ENCODE data around the gene CADM2.
"Not testable (repeated sequence)": the region's sequence is repeated elsewhere in the genome, so short reads cannot be mapped to it uniquely, and the experiment has no call there.

Gene CADM2

DNA sequence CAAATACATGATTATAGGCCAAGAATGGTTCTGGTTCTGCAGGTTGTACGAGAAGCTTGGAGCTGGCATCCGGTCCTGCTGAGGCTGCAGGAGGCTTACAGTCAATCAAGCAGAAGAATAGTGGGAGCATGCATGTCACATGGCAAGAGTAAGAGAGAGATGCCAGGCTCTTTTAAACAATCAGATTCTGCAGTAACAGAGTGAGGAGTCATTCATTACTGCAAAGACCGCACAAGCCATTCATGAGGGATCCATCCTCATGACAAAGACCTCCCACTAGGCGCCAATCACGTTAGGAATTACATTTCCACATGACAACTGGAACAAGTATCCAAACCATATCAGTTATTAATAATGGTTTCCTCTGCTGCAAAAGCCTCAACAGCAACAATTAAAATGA, 536.8 kb downstream of the CADM2 start:
- DNase-seq, result no peak

DNA sequence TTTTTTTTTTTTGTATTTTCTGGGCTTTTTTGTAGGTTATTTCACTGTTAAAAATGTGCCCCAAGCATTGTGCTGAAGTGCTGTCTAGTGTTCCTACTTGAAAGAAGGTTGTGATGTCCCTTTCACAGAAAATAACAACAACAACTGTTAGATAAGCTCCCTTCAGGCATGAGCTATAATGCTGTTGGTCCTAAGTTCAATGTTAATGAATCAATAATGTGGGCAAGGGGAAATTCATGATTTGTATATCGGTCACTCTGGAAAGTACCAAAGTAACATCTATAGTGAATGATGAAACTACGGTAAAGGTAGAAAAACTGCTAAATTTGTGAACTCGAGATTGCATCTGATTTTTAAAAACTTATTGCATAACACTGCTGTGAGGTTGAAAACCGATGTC, 539.4 kb downstream of the CADM2 start:
- DNase-seq, result no peak

DNA sequence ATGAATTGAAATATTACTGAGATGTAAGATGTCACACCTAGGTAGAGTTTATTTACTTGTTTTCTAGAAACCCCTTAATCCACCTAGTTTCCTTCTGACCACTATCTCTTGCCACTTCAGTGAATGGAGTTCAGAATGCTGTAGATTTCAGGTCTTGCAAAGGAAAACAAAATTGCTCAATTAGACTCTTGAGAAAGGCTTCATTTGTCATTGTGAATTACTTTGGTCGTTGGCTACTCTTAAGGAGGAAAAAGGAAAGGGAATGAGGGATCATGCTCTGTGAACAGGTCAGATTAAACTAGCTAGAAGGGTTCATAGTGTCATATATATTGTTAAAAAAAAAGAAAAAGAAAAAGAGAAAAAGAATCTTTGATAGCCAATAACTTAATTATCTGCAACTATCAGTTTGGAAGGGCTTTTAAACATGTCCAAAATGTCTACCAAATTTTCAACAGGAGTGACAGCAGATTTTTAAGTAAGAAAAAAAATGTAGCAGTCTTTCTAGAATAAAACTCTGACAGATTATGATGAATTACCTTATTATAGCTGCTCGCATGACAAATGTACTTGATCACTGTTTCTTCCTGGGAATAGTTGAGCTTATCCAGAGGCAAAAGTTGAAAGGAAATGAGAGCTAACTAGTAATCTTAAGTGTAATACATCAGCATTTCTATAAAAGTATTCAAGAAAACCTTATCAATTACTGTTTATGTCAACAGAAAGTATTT, 543.5 kb downstream of the CADM2 start:
- DNase-seq, result no peak

DNA sequence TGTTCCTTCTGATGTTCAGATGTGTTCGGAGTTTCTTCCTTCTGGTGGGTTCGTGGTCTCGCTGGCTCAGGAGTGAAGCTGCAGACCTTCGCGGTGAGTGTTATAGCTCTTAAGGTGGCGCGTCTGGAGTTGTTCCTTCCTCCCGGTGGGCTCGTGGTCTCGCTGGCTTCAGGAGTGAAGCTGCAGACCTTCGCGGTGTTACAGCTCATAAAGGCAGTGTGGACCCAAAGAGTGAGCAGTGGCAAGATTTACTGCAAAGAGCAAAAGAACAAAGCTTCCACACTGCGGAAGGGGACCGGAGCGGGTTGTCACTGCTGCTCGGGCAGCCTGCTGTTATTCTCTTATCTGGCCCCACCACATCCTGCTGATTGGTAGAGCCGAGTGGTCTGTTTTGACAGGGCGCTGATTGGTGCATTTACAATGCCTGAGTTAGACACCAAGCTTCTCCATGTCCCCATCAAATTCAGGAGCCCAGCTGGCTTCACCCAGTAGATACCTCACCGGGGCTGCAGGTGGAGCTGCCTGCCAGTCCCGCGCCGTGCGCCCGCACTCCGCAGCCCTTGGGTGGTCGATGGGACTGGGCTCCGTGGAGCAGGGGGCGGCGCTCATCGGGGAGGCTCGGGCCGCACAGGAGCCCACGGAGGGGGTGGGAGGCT, 545.5 kb downstream of the CADM2 start:
- DNase-seq, result not testable (repeated sequence)

DNA sequence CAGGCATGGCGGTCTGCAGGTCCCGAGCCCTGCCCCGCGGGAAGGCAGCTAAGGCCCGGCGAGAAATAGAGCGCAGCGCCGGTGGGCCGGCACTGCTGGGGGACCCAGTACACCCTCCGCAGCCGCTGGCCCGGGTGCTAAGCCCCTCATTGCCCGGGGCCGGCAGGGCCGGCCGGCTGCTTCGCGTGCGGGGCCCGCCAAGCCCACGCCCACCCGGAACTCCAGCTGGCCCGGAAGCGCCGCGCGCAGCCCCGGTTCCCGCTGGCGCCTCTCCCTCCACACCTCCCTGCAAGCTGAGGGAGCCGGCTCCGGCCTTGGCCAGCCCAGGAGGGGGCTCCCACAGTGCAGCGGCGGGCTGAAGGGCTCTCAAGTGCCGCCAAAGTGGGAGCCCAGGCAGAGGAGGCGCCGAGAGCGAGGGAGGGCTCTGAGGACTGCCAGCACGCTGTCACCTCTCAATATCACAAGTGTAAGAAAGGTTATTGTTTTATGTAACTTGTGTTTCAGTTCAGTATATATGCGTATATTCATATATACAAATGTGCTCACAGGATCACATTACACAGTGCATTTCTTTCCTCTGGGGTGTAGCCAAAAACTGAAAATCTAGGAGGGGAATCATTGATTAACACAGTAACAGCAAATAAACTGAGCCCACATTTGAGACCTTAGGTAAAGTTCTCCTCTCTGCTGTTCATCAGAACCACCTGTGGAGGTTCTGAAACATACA, 546.2 kb downstream of the CADM2 start:
- not testable (repeated sequence) for DNase-seq

DNA sequence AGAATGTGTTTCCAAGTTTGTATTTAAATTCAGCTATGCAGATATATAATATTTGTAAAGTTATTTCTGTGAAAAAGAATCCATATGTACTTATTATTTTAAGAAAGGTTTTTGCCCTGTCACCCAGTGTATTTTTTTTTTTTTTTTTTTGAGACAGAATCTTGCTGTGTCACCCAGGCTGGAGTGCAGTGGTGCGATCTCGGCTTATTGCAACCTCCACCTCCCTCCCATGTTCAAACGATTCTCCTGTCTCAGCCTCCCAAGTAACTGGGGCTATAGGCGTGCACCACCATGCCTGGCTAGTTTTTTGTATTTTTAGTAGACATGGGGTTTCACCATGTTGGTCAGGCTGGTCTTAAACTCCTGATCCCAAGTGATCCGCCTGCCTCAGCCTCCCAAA, 548.3 kb downstream of the CADM2 start:
- not testable (repeated sequence) for DNase-seq

DNA sequence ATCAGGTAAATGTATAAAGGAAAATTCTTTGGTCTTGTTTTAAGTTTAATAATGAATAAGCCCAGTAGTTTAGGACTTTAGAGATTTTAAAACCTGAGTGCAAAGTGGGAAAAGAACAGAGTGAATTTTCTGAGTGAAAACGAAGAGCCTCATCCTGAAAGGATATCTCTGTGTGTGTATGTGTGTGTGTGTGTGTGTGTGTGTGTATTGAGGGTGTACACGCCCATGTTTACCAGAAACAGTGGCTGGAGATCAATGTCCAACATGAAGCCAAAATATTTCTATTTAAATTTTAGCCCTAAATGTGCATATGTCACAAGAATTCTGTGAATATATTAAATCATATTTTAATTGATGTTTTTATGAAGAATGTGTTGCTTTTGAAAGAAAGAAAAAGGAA, 549.9 kb downstream of the CADM2 start:
- DNase-seq, result no peak

DNA sequence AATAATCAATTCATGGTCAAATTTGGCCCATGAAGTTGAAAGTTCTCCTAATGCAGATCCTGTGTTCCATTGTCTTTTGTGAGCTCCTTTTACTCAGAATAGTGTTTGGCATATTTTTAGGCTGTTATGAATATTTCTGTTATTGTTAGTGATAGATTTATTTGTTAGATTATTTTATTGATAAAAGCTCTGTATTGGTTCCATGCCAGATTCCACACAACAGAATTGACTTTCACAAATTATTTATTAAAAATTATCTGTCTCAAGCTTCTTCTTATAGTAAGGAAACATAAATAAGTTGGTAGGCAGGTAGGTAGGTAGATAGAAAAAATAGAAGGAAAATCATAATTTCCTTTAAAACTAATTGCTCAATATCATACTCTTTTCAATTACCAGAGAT, 557.4 kb downstream of the CADM2 start:
- DNase-seq, result no peak

DNA sequence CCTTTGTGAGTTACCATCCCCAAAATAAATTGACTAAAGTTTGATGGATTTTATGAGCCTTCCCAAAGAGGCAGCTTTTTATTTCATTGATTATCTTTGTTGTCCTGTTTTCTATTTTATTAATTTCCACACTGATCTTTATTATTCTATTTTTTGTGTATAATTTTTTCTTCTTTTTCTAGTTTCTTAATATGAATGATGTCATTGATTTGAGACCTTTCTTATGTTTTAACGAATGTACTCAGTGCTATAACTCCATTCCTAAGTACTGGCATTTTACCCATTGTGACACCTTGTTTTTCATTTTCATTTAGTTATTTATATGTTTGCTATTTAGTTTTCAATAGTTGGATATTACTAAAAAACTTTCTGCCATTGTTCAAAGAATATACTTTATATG, 565.3 kb downstream of the CADM2 start:
- no peak for DNase-seq

DNA sequence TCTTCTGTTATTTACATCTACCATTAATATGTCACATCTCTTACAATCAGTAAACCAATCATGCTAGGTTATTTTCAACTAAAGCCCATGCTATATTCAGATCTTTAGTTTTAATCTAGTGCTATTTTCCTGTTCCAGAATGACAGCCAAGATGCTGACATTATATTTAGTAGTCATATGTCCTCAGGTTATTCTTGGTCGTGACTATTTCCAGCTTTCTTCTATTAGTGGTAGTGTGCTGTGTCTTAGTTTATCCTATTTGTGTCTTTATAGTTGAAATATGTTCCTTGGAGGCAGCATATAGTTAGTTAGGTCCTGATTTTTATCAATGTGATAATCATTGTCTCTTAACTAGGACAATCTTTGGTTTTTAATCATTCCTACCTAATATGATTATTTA, 566.5 kb downstream of the CADM2 start:
- DNase-seq, result no peak

DNA sequence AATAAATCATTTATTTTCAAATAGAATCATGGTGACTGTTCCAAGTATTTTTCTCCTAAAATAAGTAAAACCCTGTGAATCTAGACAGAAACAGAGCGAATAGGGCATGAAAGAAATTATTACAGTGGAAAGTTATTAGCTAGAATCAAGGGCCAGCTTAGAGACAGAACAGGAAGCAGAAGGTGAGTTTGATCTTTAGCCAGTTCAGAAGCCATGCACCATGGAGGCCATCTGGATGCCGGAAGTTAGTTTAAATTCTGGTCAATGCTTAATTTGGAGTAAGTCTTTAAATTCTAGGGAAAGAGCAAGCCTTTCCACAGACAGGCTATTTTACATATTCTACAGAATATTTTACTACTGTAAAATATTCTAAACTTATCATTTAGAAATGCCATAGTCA, 574.8 kb downstream of the CADM2 start:
- DNase-seq, result no peak

DNA sequence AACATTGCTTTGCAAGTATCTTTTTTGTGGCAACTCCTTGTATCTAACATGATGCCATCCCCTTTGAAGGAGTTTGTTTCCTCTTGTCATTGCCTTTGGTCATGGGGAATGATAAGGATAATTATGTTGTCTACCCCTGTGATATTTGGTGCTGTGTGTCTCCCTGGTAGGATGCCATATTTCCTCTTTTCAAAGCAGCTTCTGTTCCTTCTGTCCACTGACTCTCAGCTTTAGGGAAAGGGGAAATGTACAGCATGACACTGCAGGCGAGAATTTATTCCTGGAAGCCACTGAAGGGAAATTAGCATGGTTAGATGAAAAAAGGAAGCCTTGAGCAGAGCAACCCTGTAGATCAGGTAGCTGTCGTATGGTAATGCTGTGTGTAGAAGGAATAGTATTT, 576.7 kb downstream of the CADM2 start:
- no peak for DNase-seq

DNA sequence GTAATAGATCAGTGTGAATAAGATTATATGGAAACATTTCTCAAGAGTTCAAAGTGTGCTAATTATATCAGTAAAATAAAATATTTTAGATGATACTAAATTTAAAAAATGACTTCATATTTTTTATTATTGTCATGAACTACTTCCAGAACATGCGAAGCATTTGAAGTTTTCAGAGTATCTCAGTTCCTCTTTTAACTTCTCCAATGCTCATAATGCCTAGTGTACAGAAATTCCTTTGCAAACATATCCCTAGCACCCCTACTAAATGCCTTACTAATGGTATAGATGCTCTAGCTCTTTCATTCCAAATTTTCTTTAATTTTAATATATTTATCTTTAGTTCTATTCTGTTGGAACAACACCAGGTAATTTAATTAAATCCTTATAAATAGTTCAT, 580.4 kb downstream of the CADM2 start:
- no peak for DNase-seq

DNA sequence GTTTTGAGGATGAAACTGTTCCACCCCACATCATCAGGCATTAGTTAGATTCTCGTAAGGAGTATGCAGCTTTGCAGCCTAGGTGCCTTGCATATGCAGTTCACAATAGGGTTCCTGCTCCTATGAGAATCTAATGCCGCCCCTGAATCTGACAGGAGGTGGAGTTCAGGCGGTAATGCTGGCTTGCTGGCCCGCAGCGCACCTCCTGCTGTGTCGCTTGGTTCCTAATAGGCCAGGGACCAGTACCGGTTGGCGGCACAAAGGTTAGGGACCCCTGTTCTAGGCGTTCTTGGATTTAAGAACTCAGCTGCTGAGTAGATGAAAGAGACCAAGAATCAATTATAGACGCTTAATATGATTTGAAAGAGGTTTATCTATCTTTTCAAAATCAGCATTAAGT, 595.4 kb downstream of the CADM2 start:
- no peak for DNase-seq

DNA sequence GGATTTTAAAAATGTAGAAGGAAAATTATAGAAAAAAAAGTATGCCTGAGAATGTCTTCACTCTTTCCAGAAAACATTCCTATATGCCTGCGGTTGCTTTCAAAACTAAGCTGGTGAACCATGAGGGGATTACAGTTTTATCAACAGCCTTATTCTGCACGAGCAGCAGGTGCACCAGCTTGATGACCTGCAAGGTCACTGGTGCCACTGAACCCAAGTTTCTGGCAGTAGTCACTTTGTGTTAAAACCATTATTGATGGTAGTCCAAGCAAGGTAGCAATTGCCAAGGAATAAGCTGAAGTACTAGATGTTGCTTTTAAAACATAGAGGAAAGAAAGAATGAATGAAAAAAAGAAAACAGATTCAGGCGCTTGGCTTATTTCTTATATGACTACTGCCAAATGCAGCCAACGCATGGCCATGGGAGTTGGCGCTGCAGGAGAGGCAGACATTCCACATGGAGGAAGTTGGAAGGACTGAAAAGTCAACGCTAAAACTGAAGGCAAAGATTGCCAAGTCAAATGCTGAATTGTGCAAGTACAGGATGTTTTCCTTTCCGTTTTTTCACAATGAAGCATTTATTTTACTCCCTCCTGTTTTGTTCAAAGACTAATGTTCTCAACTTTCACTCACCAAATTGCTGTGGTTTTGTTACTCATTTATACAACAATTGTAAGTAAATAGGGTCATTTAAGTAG, 601.4 kb downstream of the CADM2 start:
- DNase-seq, result no peak

DNA sequence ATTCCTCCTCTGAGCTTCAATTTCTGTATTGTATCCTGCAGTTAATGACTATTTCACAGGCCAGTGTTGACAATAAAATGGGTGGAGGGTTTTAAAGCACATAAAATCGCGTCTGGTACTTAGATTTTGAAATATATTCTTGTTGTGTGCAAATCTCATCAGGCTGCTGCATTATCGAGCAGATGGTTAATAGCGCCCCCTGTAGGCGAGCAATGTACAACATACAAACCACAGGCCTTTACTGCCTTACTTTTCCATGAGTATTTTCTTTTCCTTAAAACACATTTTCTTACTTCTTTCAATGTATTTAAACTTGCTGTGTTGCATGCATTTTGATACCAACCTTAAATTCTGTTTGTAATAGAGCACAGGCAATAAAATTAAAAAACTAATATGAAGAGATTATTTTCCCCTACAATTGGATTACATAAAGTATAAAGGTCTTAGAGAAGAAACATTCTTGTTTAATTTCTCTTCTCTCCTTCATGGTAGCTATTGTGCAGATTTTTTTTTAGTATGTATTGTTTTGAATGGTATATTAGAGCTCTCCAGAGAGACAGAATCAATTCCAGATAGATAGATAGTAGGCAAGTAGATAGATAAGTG, 608.4 kb downstream of the CADM2 start:
- peak; percentile 28 for DNase-seq

DNA sequence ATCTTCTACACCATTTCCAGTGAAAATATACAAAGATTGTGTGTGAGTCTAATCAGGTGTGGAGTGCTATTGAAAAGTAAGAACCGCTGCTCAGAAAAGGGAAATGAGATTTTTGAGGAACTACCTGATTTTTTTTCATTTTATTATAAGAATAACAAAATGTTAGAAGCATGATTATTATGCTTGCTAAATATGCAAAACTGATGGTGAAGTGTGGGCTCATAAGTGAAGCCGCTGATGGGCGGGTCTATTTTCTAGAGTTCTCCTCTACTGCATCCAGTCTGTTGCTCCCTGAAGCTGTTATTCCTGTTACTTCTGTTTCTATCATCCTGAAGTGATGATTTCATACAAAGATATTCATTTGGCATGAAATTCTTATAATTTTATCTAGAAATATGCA, 612.0 kb downstream of the CADM2 start:
- DNase-seq, result no peak

DNA sequence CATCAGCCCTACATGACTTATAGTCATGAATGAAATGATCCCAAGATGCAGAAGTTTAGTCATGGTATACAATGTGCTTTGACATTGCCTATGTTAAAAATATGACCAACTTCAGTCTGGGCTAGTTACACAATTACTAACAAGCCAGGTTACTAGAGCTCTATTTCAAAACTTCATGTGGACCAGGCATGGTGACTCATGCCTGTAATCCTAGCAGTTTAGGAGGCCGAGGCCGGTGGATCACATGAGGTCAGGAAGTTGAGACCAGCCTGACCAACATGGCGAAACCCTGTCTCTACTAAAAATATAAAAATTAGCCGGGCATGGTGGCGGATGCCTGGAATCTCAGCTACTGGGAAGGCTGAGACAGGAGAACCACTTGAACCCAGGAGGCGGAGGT, 613.0 kb downstream of the CADM2 start:
- DNase-seq, result no peak

DNA sequence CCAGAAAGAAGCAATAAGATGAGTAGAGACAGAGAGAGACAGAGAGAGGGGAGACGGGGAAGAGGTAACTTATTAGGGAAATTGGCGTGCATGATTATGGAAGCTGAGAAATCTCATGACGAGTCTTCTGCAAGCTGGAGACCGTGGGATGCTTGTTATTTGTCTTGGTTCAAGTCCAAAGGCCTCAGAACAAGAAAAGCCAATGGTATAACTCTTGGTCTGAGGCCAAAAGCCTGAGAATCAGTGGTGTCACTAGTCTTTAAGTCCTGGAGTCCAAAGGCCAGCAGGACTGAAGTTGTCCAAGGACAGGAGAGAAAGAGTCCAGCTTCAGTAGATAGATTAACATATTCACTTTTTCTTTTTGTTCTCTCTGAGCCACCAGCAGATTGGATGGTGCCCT, 613.6 kb downstream of the CADM2 start:
- DNase-seq, result no peak

DNA sequence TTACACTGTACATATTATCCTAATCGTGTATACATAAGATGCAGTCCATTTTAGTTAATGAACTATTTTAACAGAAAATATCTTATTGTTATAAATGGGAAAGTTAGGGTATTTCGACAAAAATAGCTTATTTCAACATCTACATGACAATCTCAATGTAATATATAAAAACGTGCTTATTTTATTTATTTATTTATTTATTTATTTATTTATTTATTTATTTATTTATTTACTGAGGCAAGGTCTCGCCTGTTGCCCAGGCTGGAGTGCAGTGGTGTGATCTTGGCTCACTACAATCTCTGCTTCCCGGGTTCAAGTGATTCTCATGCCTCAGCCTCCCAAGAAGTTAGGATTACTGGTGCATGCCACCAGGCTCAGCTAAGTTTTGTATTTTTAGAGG, 614.2 kb downstream of the CADM2 start:
- no peak for DNase-seq

DNA sequence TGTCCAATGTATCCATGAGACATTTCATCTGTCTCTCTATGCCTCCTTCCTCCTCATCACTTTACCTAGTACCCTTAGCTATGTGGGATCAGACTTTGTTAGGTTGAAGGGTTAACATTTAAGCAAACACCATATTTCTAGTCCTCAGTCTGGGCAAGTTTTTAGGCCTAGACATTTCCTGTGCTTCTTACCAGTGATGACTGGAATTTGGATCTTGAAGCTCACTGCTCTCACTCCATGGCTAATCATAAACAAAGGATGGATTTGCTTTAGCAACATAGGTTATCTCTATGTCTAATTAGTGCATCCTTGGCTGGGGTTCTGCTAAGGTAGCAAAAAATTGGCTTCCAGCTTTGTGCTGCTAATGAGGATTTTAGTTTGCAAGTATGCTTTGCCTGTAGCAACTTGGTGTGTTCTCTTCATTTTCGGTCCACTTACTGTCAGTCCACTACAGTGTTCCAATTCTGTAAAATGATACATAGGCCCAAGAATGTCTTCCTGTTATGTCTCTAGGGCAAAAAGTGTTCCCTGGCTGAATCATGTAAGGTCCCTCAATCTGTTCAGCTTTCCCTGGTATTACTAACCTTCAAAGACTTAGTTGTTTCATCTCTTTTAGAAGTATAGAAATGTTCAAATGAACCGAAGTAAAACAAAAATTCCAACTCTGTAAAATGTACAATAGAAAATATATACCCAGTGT, 615.4 kb downstream of the CADM2 start:
- DNase-seq, result no peak

DNA sequence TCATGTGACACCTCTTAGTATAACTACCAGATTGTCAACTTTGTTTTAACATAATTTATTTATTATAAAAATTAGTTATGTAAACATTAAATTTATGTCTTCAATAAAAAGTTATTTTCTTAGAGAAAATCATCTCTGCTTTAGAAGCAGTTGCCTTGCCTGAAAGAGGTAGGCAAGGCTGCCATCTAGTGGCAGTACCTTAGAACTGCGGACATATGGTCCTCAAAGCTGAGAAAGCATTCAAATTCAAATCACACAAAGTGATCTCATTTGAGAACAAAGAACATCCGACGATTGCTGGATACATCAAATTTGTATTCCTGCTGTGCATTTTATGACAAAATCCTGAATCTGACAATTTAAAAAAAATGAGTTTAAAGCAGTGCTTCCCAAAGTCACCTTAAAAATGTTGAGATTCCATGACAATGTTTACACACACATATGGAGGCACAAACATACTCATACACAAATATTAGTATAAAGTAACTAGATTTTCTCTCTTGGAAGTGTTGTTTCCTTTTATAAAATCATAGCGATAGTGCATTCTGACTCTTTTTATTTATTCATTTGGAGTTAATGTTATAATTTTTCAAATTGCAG, 617.4 kb downstream of the CADM2 start:
- DNase-seq, result peak; percentile 34
